Ecto neural progenitor cell (in vitro differentiated cells): ENCODE measurements around the gene WDR76.

Experiments used
- DNase-seq: peaks from one replicate; pipeline ENCODE4 v3.0.0-alpha.2; 2018; ENCODE audit warnings: low spot score

Gene WDR76

GRCh38 chr15:43913941-43914340 is 87.1 kb downstream of the WDR76 start:
- DNase-seq, result no peak

- DNase-seq, result no peak
Measured at GRCh38 chr15:43915631-43916325, 89.0 kb downstream of the WDR76 start.

- DNase-seq, result no peak
Measured at GRCh38 chr15:43916326-43916660, 89.5 kb downstream of the WDR76 start.
